DOHH2 (cell line): ENCODE measurements around the gene MYOF.

Experiments
- EZH2phosphoT487 ChIP-seq: fragments of 200-600 bp; sonication (generic); IDR thresholded peaks from 2 replicates; pipeline ENCODE4 v1.6.1; 2017; ENCODE audit warnings: borderline replicate concordance, mild to moderate bottlenecking, antibody characterized with exemption, low read length, moderate library complexity, mixed read lengths
- TF ChIP-seq, protein P1 (sequence below): fragments of 200-600 bp; sonication (generic); IDR thresholded peaks from one replicate; pipeline ENCODE4 v1.5.1; 2014; ENCODE audit warnings: antibody characterized with exemption, mild to moderate bottlenecking, low read depth, low read length; ENCODE audit not compliant: poor library complexity, severe bottlenecking

DNA sequence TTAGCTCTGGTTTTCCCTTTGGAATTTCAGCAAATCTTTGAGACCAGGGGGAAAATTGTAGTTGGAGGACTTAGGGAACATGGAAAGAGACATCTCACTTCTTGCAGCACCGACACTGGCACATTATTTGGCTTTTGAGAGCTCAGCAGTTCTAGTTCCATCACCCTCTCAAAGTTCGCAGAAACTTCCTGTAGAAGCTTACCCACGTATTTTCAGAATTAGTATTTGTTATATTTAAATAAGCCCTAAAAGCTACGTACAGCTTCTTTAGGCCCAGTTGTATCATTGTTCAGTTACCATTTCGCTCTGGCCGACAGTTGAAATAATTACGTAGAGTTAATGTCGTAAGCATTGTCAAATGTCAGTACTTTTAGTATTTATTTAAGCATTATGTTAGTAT lies 27.7 kb upstream of the MYOF start:
- TF ChIP-seq, protein P1, sequence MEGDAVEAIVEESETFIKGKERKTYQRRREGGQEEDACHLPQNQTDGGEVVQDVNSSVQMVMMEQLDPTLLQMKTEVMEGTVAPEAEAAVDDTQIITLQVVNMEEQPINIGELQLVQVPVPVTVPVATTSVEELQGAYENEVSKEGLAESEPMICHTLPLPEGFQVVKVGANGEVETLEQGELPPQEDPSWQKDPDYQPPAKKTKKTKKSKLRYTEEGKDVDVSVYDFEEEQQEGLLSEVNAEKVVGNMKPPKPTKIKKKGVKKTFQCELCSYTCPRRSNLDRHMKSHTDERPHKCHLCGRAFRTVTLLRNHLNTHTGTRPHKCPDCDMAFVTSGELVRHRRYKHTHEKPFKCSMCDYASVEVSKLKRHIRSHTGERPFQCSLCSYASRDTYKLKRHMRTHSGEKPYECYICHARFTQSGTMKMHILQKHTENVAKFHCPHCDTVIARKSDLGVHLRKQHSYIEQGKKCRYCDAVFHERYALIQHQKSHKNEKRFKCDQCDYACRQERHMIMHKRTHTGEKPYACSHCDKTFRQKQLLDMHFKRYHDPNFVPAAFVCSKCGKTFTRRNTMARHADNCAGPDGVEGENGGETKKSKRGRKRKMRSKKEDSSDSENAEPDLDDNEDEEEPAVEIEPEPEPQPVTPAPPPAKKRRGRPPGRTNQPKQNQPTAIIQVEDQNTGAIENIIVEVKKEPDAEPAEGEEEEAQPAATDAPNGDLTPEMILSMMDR = no peak
- no peak for TF ChIP-seq EZH2phosphoT487
